ENCODE data around the gene PTPA.
A peak's percentile ranks its signal among the peaks of the same experiment; 100 is the strongest.

Gene PTPA

DNA sequence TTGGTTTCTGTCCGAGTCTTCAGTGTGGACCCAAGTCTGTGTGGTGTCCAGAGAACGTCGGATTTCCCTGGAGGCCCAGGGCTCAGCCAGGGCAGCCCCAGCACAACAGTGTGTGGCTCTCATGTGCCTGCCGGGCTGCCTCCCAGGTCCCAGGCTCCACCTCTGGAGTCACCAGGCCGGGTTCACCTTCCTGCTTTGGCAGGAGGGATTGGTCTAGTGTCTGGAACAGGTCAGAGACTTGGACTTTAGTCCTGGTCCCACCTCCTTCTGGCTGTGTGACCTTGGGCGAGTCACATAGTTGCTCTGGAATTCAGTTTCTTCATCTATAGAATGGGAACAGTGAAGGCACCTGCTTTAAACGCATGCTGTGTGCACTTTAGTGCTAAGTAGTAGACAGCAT lies 27.1 kb upstream of the PTPA start:
- no peak for DNase-seq

GRCh38 chr9:129089246-129089645 lies 22.0 kb upstream of the PTPA start:
- DNase-seq = no peak

DNA sequence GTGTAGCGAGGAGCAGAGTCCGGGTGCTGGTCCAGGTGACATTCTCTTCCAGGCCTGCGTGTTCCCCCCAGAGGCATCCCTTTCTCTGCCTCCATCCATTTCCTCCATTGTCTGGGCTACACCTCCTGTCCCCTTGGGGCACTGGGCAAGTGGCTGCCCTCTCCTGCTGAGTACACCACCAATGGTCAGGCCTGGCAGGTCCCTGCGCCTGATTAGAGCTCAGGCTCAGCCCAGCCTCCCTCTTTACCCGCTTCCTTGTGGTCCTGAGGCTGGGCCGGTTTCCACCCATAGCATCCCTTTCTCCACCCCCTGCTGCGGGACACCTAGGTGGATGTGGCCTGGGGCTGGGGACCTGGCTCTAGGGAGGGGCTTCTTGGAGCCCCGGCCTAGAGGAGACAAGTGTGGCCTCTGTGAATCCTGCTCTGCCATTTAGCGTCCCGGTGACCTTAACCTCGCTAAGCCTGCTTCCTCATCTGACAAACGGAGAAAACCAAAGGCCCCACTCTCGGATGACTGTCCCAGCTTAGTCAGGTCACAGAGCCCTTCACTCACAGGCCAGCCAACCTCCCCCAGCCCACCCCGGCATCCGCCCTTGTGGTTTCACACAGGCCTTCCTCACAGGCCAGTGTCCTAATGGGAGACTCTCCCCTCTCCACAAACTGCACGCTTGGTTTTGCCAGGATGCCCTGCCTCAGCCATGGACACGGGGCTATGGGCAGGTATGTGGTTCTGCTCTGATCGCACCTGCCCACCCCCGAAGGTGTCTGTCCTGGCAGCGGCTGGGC lies 17.4 kb upstream of the PTPA start:
- no peak for DNase-seq

DNA sequence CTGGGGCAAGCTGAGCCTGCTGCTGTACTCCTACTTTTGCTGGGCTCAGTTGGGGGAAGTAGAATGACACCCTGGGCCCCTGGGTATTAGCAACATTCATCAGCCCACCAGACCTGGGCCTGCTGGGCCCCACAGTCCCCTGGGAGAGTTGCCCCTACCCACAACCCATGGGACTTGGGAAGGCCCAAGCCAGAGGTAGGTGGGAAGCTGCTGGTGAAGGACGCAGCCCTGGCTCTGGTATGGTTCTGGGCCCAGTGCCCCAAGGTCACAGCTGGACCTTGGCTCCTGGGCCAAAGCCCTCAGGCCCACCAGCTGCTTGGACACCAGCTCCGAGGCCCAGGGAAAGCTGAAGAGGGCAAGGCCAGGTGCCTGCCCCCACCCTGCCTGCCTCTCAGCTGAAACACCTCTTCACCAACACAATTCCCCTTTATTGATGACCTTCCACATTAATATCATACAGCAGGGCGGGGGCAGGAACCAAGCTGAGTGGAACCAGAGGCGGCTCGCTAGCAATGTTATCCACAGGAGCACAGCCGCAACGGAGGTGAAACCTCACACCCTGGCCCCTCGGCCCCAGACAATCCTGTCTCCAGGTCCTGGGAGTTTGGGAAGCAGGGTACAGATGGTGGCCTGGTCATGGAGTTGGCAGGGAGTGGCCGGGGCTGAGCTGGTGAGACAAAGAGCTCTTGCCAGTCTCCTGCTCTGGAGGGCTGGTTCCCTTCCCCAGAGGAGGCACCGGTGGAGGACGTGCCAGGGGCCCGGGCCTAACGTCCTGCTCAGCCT lies 16.6 kb upstream of the PTPA start:
- DNase-seq = no peak

- no peak for DNase-seq
These were observed 16.0 kb upstream of the PTPA start for GRCh38 chr9:129095170-129095667.

GRCh38 chr9:129095908-129096307 lies 15.3 kb upstream of the PTPA start:
- no peak for DNase-seq

GRCh38 chr9:129097671-129098306 lies 13.4 kb upstream of the PTPA start:
- no peak for DNase-seq

DNA sequence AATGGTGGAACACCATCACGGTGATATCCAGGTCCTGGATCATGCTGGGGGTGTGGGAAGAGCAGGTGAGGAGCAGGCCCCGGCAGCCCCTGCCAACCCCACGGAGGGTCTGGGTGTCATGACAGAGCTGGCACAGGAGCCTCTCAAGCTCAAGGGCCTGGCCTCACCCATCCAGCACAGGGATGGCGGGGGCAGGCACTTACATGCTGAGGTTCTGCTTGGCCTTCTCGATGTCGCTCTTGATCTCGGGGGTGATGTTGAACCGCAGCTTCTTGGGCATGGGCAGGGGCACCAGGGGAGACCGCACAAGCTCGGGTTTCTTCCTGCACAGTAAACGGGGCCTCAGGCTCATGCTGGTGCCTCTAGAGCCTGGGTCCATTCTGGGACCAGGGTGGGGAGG lies 12.9 kb upstream of the PTPA start:
- no peak for DNase-seq

DNA sequence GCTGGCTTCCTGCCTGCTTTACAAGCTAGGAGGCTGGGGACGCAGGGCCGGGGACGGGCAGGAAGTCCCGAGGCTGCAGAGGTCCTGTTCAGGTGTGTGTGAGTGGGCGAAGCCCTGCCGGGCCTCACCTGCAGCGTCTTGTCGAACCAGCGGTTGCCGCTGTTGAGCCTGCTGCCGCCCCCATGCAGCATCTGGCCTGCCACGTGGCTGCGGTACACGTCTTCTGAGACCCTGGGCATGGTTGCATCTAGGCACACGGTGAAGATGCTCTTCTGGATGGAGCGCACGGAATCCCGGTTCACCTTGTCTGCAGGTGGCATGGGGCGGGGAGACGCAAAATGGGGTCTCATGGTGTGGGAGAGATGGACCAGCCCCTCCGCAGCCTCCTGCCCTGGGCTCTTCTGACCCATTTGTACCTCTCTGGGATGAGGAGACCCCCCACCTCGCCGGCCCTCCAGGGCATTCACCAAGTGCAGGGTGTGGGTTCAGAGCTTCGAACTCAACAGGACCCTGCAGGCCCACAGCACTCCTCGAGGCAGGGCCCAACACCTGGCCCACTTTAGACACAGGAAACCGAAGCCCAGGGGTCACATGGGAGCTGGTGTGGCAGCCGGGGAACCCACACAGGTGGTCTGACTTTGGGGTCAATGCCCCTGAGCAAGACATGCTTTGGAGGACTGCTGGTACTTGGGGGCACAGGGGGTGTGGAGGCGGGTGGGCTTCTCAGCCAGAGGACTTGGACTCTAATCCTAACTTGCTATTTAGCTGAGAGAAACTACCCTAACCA lies 10.6 kb upstream of the PTPA start:
- DNase-seq = no peak

DNA sequence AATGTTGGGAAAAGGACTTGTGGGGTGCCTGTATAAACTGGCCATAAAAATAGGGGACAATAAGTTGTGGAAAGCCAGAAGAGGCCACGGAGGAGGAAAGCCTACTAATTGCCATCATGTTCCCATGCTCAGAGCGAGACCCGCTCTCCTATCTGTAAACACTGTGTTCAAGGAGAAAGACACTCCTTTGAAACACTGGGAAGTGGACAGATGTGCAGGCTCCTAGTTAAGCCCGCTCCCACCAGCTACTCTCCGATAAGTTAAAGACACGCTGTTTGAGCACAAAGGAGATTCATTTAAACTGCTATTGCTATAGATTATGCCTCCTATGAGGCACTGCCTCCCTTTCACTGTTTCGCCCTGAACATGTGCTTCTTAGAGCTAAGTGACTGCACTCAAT lies 9.9 kb upstream of the PTPA start:
- DNase-seq = no peak

DNA sequence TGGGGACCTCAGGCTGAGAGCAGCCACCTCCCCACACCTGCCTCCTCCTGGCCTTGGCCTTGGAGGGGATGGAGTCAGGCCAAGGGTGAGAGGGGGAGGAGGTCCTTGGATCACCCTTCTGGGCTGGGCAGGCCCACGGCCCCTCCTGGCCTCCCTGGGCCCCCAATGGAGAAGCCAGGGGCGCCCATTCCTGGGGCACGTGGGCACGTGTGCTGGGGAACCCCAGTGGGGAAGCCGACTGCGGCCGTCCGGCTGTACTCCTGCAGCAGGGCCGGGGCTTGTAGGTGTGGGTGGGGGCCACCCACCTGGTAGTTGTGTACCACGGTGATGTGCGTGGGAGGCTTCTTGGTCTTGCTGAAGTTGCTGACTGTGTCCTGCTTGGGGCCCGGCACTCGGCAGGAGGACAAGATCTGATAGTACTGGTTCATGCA lies 9.1 kb upstream of the PTPA start:
- DNase-seq = no peak

DNA sequence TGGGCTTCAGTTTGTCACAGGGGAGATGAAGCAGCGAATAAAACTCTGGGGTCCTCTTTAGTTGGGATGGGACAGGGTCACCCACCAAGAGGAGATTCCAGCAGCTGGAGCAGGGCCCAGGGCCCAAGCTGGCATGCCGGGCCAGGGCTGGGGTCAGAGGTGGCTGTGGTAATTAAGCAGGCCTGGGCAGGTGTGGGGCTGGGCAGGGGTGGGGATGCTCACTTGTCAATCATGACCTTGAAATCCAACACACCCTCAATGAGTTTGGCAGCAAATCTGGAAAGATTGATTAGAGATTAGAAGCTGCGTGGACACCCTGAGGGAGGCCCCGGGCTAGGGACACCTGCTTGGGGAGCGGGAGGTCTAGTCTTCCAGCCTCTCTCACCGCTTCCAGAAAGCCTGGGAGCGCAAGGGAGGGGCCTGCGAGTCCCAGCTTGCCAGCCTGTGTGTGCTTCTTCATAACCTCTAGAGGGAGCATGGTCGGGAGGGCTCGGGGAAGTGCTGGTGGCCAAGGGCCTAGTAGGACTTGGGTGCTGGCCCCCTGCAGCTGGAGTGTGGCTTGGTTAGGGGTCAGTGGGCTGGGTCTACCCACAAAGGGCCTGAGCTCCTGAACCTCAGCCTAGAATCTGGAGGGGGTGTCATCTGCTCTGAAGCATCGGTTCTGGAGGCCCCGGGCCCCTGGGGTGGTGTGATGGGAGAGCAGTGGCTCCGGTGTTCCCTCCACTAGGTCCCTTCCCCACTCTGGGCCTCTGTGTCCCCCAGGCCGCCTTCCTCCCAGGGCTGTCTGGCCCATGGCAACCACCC lies 8.2 kb upstream of the PTPA start:
- peak; percentile 68 for DNase-seq

GRCh38 chr9:129103595-129103965 lies 7.6 kb upstream of the PTPA start:
- DNase-seq = no peak

- DNase-seq = no peak
These were observed 7.2 kb upstream of the PTPA start for GRCh38 chr9:129104051-129104450.

DNA sequence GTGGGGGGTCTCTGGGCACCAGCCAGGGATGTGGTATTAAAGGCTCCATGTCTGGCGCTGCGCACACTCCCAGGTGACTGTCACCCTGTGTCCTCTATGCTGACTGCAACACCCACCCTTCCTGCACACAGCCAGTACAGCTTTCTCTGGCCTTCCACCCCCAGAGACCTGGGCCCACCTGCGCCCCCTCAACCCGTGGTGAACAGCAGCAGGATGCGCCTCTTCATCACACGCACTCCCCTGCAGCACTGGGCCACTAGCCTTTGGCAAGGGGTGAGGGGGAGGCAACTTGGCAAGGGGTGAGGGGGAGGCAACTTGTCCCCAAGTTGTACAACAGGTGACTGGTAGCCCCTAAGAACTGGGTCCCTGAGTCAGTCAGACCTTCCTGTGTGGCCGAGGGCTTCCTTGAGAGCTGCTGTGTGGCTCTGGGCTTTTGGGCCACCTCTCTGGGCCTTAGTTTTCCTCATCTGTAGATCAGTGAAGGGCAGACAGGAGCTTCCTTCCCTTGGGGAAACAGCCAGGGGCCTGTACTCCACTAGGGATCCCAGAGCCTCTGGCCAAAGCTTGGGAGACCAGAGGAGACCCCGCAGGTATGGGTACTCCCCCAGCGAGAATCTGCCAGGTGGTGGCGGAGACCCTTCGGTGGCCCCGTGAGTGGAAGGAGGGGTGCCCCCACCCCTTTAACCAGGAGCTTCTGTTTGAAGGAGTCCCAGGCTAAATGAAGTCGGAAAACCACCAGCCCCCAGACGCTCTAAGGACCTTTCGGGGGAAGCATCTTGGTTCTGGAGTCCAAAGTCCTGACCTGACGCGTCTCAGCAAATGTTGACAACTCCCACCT lies 5.1 kb upstream of the PTPA start:
- no peak for DNase-seq

DNA sequence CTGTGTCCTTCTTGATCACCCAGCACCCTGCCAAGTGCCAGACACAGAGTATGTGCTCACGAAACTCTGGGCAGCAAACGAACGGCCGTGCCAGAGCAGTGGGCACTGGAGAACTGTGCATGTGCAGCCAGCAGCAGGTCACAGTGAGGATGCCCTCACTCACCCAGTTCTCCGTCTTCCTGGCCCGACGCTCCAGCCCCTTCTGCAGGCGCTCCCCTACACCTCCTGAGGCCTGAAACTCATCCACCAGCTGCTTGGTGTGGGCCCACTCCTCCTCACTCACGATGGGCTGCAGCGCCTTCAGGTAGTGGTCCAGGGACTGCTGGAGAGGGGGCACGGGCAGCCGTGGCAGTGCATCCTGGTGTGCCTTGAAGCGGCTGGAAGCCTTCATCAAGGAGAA lies 3.6 kb upstream of the PTPA start:
- DNase-seq = no peak

DNA sequence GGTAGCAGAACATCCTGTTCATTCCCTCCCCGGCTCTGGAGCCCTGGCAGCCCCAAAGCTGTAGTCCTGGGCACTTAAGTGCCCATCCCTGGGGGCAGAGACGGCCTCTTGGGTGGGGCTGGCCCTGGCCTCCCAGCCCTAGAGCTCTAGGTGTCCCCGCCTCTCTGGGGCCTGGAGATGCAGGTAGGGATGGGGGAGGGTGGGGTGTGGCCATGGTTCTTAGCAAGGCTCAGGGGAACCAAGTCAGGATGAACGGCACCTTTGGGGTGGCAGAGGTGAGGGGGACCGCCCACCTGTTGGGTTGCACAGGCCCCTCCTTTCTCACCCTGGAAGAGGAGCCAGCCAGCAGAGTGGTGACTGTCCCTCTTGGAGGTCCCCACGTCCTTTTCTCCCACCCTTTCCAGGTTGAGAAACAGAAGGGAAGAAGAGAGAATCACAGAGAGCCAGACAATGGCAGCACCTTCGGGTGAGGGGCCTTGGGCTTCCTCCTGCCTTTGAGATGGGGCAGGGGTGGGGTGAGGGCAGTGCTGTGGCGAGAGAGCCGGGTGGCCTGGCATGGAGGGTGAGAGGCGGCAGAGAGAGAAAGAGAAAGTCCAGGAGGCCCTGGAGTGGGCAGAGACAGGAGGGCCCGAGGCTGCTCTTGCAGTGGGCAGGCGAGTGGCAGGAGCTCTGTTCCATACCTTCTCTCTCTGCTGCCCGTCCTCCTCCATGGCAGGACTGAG lies 3.0 kb upstream of the PTPA start:
- DNase-seq = no peak

DNA sequence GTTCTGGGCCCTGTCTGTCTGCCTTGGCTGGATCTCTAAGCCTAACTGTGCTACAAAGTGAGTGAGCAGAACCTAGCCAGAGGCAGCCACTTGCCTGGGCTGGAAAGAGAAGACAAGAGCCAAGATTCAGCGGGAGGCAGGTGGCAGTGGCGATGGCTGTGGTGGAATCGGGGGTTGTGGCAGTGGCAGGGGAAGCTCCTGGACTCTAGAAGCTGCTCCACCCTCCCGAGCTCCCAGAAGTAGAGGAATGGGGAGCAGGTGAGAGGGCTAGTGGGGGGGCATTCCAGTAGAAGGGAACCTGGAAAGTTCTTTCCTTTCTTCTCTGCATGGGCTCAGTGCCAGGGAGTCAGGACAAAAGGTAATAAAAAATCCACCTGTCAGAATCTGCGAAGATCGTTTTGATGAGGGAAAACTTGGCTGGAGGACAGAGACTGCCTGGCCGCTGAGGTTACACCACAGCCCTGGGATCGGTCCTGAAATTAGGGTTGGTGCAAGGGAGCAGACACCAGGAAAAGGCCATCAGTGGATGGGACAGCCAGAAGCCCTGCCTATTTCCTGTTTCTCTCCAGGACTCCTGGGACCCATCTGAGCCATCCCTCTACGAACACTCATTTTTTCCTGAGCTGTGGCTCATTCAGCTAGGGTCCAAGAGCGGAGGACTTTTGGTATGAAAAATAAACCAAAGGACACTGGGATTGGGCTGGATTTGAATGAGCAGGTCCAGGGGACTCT lies 2.2 kb upstream of the PTPA start:
- DNase-seq = no peak

DNA sequence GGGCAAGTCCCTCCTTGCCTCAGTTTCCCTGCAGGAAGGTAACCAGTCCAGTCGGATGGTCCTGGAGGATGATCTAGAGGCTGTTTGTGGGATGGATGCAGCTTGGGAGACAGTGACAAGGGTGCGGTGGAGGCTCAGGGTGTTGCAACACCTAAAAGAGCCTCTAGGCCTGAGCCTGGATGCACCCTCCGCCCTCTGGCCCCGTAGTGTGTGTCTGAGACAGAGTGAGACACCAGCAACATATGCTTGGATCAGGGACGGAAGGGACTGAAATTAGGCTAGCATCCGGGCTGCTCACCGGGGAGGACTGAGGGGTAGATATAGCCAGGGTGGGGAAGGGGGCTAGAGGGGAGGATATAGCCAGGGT lies 1.7 kb upstream of the PTPA start:
- no peak for DNase-seq

Data from NCI-H345 (cell line).